PC-9 (cell line): ENCODE measurements around the gene DCTN1. TPM values are rescaled to one million over a fixed set of nuclear protein-coding genes. Genes with fewer than 3 reads are reported as not detected.

Experiments used
- BruUV-seq: library from RNA; stranded (reverse); fragments of 400-500 nt; replicated peaks from 2 replicates; lab custom pipeline; 2021; lab: Mats Ljungman, UMichigan
- CTCF ChIA-PET: fragments of 300-600 bp; sonication (Branson Sonifier 250); formaldehyde crosslinking; loops from one replicate; lab custom pipeline; 2022; ENCODE audit warnings: antibody characterized with exemption; lab: Charles Lee
- POLR2A ChIA-PET: fragments of 300-600 bp; sonication (Branson Sonifier 250); formaldehyde crosslinking; loops from one replicate; lab custom pipeline; 2022; ENCODE audit warnings: antibody characterized with exemption; ENCODE audit not compliant: unreplicated experiment; lab: Charles Lee
- DNase-seq, 2 experiments: peaks; one replicate each; pipeline versions ENCODE4 v3.0.0 to v3.0.0-alpha.2; 2015 to 2022; ENCODE audit warnings: mixed read lengths in 1 of 2
- H2AFZ ChIP-seq: fragments of 200-600 bp; sonication (generic); 2 replicates; pipeline ENCODE4 v1.8.1; 2017; ENCODE audit warnings: antibody characterized with exemption
- H3F3A ChIP-seq: fragments of 200-600 bp; sonication (generic); 2 replicates; pipeline ENCODE4 v1.8.1; 2017; ENCODE audit warnings: antibody characterized with exemption, mild to moderate bottlenecking, low read depth; ENCODE audit not compliant: insufficient read depth
- H3K27ac ChIP-seq: fragments of 200-600 bp; sonication (generic); 2 replicates; pipeline ENCODE4 v1.6.1; 2016; ENCODE audit warnings: mixed run types
- H3K27me3 ChIP-seq: fragments of 200-600 bp; sonication (generic); 2 replicates; pipeline ENCODE4 v1.6.1; 2016; ENCODE audit warnings: low read depth, mixed run types; ENCODE audit not compliant: insufficient read depth
- H3K36me3 ChIP-seq: fragments of 200-600 bp; sonication (generic); 2 replicates; pipeline ENCODE4 v1.6.1; 2016; ENCODE audit warnings: low read depth, mixed run types
- H3K4me1 ChIP-seq: fragments of 200-600 bp; sonication (generic); replicated peaks from 2 replicates; pipeline ENCODE4 v1.6.1; 2016; ENCODE audit warnings: mixed run types; ENCODE audit not compliant: insufficient read depth
- H3K4me2 ChIP-seq: fragments of 200-600 bp; sonication (generic); 2 replicates; pipeline ENCODE4 v1.6.1; 2017; ENCODE audit warnings: mixed run types
- H3K4me3 ChIP-seq: fragments of 200-600 bp; sonication (generic); 2 replicates; pipeline ENCODE4 v1.6.1; 2016; ENCODE audit warnings: mixed run types
- H3K79me2 ChIP-seq: fragments of 200-600 bp; sonication (generic); 2 replicates; pipeline ENCODE4 v1.6.1; 2017; ENCODE audit warnings: low read depth, mixed run types
- H3K9me2 ChIP-seq: fragments of 200-600 bp; sonication (generic); 2 replicates; pipeline ENCODE4 v1.8.1; 2017; ENCODE audit warnings: mild to moderate bottlenecking; ENCODE audit not compliant: insufficient read depth
- H3K9me3 ChIP-seq: fragments of 200-600 bp; sonication (generic); 2 replicates; pipeline ENCODE4 v1.8.1; 2016; ENCODE audit warnings: low read depth; ENCODE audit not compliant: insufficient read depth
- H4K20me1 ChIP-seq: fragments of 200-600 bp; sonication (generic); 2 replicates; pipeline ENCODE4 v1.8.1; 2017; ENCODE audit not compliant: insufficient read depth
- CTCF ChIP-seq: fragments of 200-600 bp; sonication (generic); conservative IDR thresholded peaks from 2 replicates; pipeline ENCODE4 v1.6.1; 2017; ENCODE audit warnings: mixed run types, antibody characterized with exemption, mild to moderate bottlenecking, moderate library complexity
- EZH2 ChIP-seq: fragments of 200-600 bp; sonication (generic); IDR thresholded peaks from 2 replicates; pipeline ENCODE4 v1.8.0; 2017; ENCODE audit warnings: antibody characterized with exemption, low read depth
- intact Hi-C: fragments of 100-400 bp; cut with micrococcal nuclease; formaldehyde crosslinking; loops from one replicate; pipeline ENCODE4 v1.10.0; 2022; ENCODE audit not compliant: unreplicated experiment
- total RNA-seq: library from RNA; stranded (reverse); gene quantifications from 2 replicates; pipeline ENCODE4 v1.2.3, GENCODE V29; 2021

DCTN1 gene
- total RNA-seq, 1 experiment from 2014 or later: 130 TPM

GRCh38 chr2:74349889-74350288 lies 30.2 kb downstream of the DCTN1 start:
- no peak overlapping the region for H2AFZ ChIP-seq
- ChIA-PET POLR2A (no interaction called here), CTCF (interaction anchor here (0.7 kb wide), 1 partner anchor 37 kb away, joined by 3 read pairs; no protein-coding TSS in a partner anchor)
- H3K9me3 ChIP-seq: no peaks in the 10 kb centered on the region
- intact Hi-C loops: no loop called here
- no peak overlapping the region for H3K27ac ChIP-seq
- H3F3A ChIP-seq: no peaks in the 10 kb centered on the region
- no peaks in the 10 kb centered on the region for H3K36me3 ChIP-seq
- no peaks in the 10 kb centered on the region for H3K79me2 ChIP-seq
- no peak overlapping the region for H3K4me3 ChIP-seq
- no TSS peak for BruUV-seq
- H3K4me1 ChIP-seq: no peaks in the 10 kb centered on the region
- H3K9me2 ChIP-seq: no peaks in the 10 kb centered on the region; the same call in 1 of the 2 replicates
- no peak for TF ChIP-seq CTCF
- TF ChIP-seq EZH2: no peak
- no peaks in the 10 kb centered on the region; the same call in 1 of the 2 replicates for H3K27me3 ChIP-seq
- DNase-seq: no peak
- no peak overlapping the region for H3K4me2 ChIP-seq
- no peaks in the 10 kb centered on the region for H4K20me1 ChIP-seq

- Histone ChIP-seq H3K27ac (no peak overlapping the region), H3K4me2 (no peak overlapping the region), H3K4me3 (no peak overlapping the region), H3K79me2 (no peaks in the 10 kb centered on the region), H3K9me3 (no peaks in the 10 kb centered on the region), H3F3A (no peaks in the 10 kb centered on the region), H3K4me1 (no peaks in the 10 kb centered on the region), H3K9me2 (no peaks in the 10 kb centered on the region), H3K36me3 (no peaks in the 10 kb centered on the region), H2AFZ (no peak overlapping the region), H3K27me3 (peaks cover 19% of the 10 kb centered on the region; the same call in 1 of the 2 replicates), H4K20me1 (no peaks in the 10 kb centered on the region)
- no peak for DNase-seq
- TF ChIP-seq CTCF (no peak), EZH2 (no peak)
- ChIA-PET CTCF (no interaction called here), POLR2A (no interaction called here)
- intact Hi-C loops: no loop called here
- no TSS peak for BruUV-seq
Measured at GRCh38 chr2:74347742-74348141, 32.4 kb downstream of the DCTN1 start.

GRCh38 chr2:74347303-74347702 lies 32.8 kb downstream of the DCTN1 start:
- Histone ChIP-seq H3K79me2 (no peaks in the 10 kb centered on the region), H4K20me1 (no peaks in the 10 kb centered on the region), H3K4me1 (no peaks in the 10 kb centered on the region), H3K36me3 (no peaks in the 10 kb centered on the region), H3K9me3 (no peaks in the 10 kb centered on the region), H2AFZ (no peak overlapping the region), H3K9me2 (no peaks in the 10 kb centered on the region), H3K4me2 (no peak overlapping the region), H3K4me3 (no peak overlapping the region), H3K27ac (no peak overlapping the region), H3F3A (no peaks in the 10 kb centered on the region), H3K27me3 (peaks cover 23% of the 10 kb centered on the region; the same call in 1 of the 2 replicates)
- no peak for DNase-seq
- no peak for TF ChIP-seq CTCF
- TF ChIP-seq EZH2: no peak
- BruUV-seq: no TSS peak
- ChIA-PET POLR2A (no interaction called here), CTCF (no interaction called here)
- intact Hi-C loops: no loop called here
